IMR-90 (cell line): Measurements from ENCODE around the gene FAM20C. TPM values are rescaled to one million over a fixed set of nuclear protein-coding genes. Genes with fewer than 3 reads are reported as not detected.

ENCODE experiments used
- ATAC-seq: fragments of 200-7000 bp; cut with Tn5 transposase; 2 replicates; pipeline ENCODE4 v1.9.1; 2020; ENCODE audit warnings: low read depth, mild to moderate bottlenecking, moderate library complexity
- BruUV-seq: library from RNA; stranded (reverse); fragments of 400-500 nt; replicated peaks from 2 replicates; lab custom pipeline; 2021; lab: Mats Ljungman, UMichigan
- CTCF ChIA-PET: fragments of 300-600 bp; formaldehyde crosslinking; extraction: SDS; loops from one replicate; lab custom pipeline; 2021; ENCODE audit warnings: antibody characterized with exemption; lab: Yijun Ruan, JAX
- POLR2A ChIA-PET: fragments of 300-600 bp; sonication (Branson Sonifier 250); formaldehyde crosslinking; loops from one replicate; lab custom pipeline; 2022; ENCODE audit warnings: antibody characterized with exemption; ENCODE audit not compliant: unreplicated experiment; lab: Charles Lee
- DNase-seq: peaks from one replicate; pipeline ENCODE4 v3.0.0; 2013
- H2AFZ ChIP-seq: replicated peaks from 2 replicates; pipeline ENCODE3; 2013; ENCODE audit warnings: low read length, mild to moderate bottlenecking; ENCODE audit not compliant: poor library complexity
- H2AK5ac ChIP-seq: 2 replicates; pipeline ENCODE4 v1.6.1; 2013; ENCODE audit warnings: low read depth, low read length, inconsistent platforms
- H2AK9ac ChIP-seq: replicated peaks from 2 replicates; pipeline ENCODE3; 2013; ENCODE audit warnings: mild to moderate bottlenecking, low read depth, low read length, moderate library complexity; ENCODE audit not compliant: poor library complexity
- H2BK120ac ChIP-seq: 2 replicates; pipeline ENCODE4 v1.6.1; 2013; ENCODE audit warnings: low read depth, low read length, inconsistent platforms
- H2BK15ac ChIP-seq: 3 replicates; pipeline ENCODE4 v1.6.1; 2013; ENCODE audit warnings: low read depth, low read length, inconsistent platforms
- H2BK20ac ChIP-seq: 2 replicates; pipeline ENCODE4 v1.6.1; 2013; ENCODE audit warnings: low read depth, mild to moderate bottlenecking, inconsistent platforms, low read length, moderate library complexity
- H2BK5ac ChIP-seq: 2 replicates; pipeline ENCODE4 v1.6.1; 2013; ENCODE audit warnings: mild to moderate bottlenecking, low read depth, low read length, inconsistent platforms; ENCODE audit not compliant: poor library complexity, severe bottlenecking
- H3K14ac ChIP-seq: replicated peaks from 2 replicates; pipeline ENCODE4 v1.6.1; 2013; ENCODE audit warnings: low read depth, low read length, inconsistent platforms
- H3K18ac ChIP-seq: 2 replicates; pipeline ENCODE4 v1.6.1; 2013; ENCODE audit warnings: low read depth, low read length, control low read depth
- H3K23ac ChIP-seq: 2 replicates; pipeline ENCODE4 v1.6.1; 2013; ENCODE audit warnings: low read depth, low read length, inconsistent platforms
- H3K27ac ChIP-seq: 2 replicates; pipeline ENCODE4 v1.5.1; 2013; ENCODE audit warnings: mild to moderate bottlenecking, control low read depth, low read length; ENCODE audit not compliant: insufficient read depth
- H3K27me3 ChIP-seq: 2 replicates; pipeline ENCODE4 v1.6.1; 2013; ENCODE audit warnings: low read length; ENCODE audit not compliant: control insufficient read depth, insufficient read depth
- H3K36me3 ChIP-seq: 2 replicates; pipeline ENCODE4 v1.6.1; 2013; ENCODE audit warnings: low read length, mixed read lengths; ENCODE audit not compliant: control insufficient read depth, insufficient read depth
- H3K4ac ChIP-seq: 2 replicates; pipeline ENCODE4 v1.6.1; 2013; ENCODE audit warnings: low read depth, low read length, inconsistent platforms
- H3K4me1 ChIP-seq: 2 replicates; pipeline ENCODE4 v1.6.1; 2013; ENCODE audit warnings: low read length, mixed read lengths; ENCODE audit not compliant: control insufficient read depth, insufficient read depth
- H3K4me2 ChIP-seq: 2 replicates; pipeline ENCODE4 v1.6.1; 2013; ENCODE audit warnings: low read depth, mild to moderate bottlenecking, control low read depth, low read length, moderate library complexity
- H3K4me3 ChIP-seq: 2 replicates; pipeline ENCODE4 v1.5.1; 2013; ENCODE audit warnings: low read depth, mild to moderate bottlenecking, control low read depth, low read length, moderate library complexity; ENCODE audit not compliant: insufficient read depth
- H3K56ac ChIP-seq: 2 replicates; pipeline ENCODE4 v1.6.1; 2013; ENCODE audit warnings: low read length, inconsistent platforms; ENCODE audit not compliant: insufficient read depth; ENCODE audit errors: extremely low read depth
- H3K79me1 ChIP-seq, 2 experiments: 2 replicates each; pipeline ENCODE4 v1.6.1; 2013; ENCODE audit warnings: low read length in 2 of 2, inconsistent platforms in 1 of 2, low read depth in 1 of 2
- H3K9ac ChIP-seq: 2 replicates; pipeline ENCODE4 v1.6.1; 2013; ENCODE audit warnings: low read depth, low read length, control low read depth
- H3K9me1 ChIP-seq: 2 replicates; pipeline ENCODE4 v1.6.1; 2013; ENCODE audit warnings: low read length, inconsistent platforms; ENCODE audit not compliant: insufficient read depth
- H3K9me3 ChIP-seq: 2 replicates; pipeline ENCODE4 v1.6.1; 2013; ENCODE audit warnings: low read length; ENCODE audit not compliant: control insufficient read depth, insufficient read depth
- H4K20me1 ChIP-seq: 2 replicates; pipeline ENCODE4 v1.6.1; 2013; ENCODE audit warnings: low read length, inconsistent platforms; ENCODE audit not compliant: insufficient read depth
- H4K5ac ChIP-seq: 2 replicates; pipeline ENCODE4 v1.6.1; 2013; ENCODE audit warnings: mild to moderate bottlenecking, low read depth, low read length, control low read depth
- H4K8ac ChIP-seq, 2 experiments: 2 replicates each; pipeline ENCODE4 v1.6.1; 2013; ENCODE audit warnings: low read depth in 2 of 2, low read length in 2 of 2, control low read depth in 1 of 2, inconsistent platforms in 1 of 2
- H4K91ac ChIP-seq: 2 replicates; pipeline ENCODE4 v1.6.1; 2013; ENCODE audit warnings: low read depth, low read length, inconsistent platforms; ENCODE audit not compliant: insufficient read depth
- CEBPB ChIP-seq: IDR thresholded peaks from 2 replicates; pipeline ENCODE4 v1.6.1; 2012; ENCODE audit warnings: low read depth, low read length, improper control_type of control experiment
- FOS ChIP-seq: fragments of 150-350 bp; IDR thresholded peaks from 2 replicates; pipeline ENCODE4 v1.6.1; 2016; ENCODE audit warnings: low read depth, low read length
- MXI1 ChIP-seq: IDR thresholded peaks from 2 replicates; pipeline ENCODE4 v1.6.1; 2012; ENCODE audit warnings: low read depth, mild to moderate bottlenecking, low read length, moderate library complexity, borderline replicate concordance
- RAD21 ChIP-seq: IDR thresholded peaks from 2 replicates; pipeline ENCODE4 v1.6.1; 2012; ENCODE audit warnings: low read length, improper control_type of control experiment
- RFX5 ChIP-seq: IDR thresholded peaks from 2 replicates; pipeline ENCODE4 v1.8.0; 2012; ENCODE audit warnings: low read depth, mild to moderate bottlenecking, low read length, moderate library complexity
- WGBS, 2 experiments: methylation state at CpG; one replicate each; pipeline versions ENCODE4 v1.1.5 to v1.1.7; 2013; ENCODE audit warnings: missing lambda C conversion rate in 2 of 2; ENCODE audit not compliant: insufficient read length in 1 of 2; ENCODE audit errors: extremely low coverage in 2 of 2; 5-methylcytosine and 5-hydroxymethylcytosine counted together
- dilution Hi-C: fragments of 300-500 bp; cut with HindIII; formaldehyde crosslinking; loops from one replicate; pipeline ENCODE4 v1.14.3; 2018; ENCODE audit warnings: low sequenced_read_pairs; ENCODE audit not compliant: unreplicated experiment
- in situ Hi-C: fragments of 300-500 bp; cut with MboI; formaldehyde crosslinking; loops from 3 replicates; pipeline ENCODE4 v1.14.3; 2019; ENCODE audit warnings: low sequenced_read_pairs, inconsistent platforms, mixed read lengths
- intact Hi-C: fragments of 100-400 bp; cut with micrococcal nuclease; formaldehyde crosslinking; loops from 2 replicates; pipeline ENCODE4 v1.10.0; 2022
- polyA plus RNA-seq, 3 experiments: library from polyadenylated mRNA; depleted of rRNA; stranded (reverse); fragments of >200 nt; gene quantifications; 2 replicates each; pipeline ENCODE4 v1.2.3, GENCODE V29; 2012; ENCODE audit warnings: low replicate concordance in 1 of 3
- total RNA-seq: library from RNA; depleted of rRNA; stranded (reverse); fragments of >200 nt; gene quantifications from 2 replicates; pipeline ENCODE4 v1.2.3, GENCODE V29; 2012

Gene FAM20C
- total and polyA plus RNA-seq, 2 of the 4 experiments (the other 2 are of a cell fraction): 7.7 to 36.6 TPM

DNA sequence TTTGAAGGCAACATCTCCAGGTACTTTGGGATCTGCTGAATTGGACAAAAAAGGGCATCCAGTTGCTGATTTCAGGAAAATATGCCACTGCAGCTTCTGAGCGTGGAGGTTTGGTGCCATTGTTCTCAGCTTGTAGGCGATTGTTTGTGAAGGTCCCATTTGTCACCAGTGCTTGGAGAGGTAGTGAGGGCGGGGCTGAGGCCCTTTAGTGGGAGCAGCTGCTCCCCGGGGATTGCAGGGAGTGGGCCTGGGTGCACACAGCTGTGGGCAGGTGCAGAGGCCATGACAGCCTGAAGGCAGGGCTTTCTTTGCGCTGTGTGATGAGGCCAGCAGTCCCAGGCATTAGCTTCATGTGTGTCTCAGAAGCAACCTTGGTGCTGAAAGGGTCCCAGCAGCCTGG lies 3.9 kb downstream of the FAM20C start:
- Histone ChIP-seq H2BK15ac (no peak overlapping the region), H3K4me1 (peaks cover 17% of the 10 kb centered on the region), H4K20me1 (peaks cover 81% of the 10 kb centered on the region), H2BK20ac (no peak overlapping the region), H3K18ac (no peak overlapping the region), H3K9me1 (peaks cover 18% of the 10 kb centered on the region), H4K8ac (no peak overlapping the region), H4K5ac (no peak overlapping the region), H3K27me3 (no peaks in the 10 kb centered on the region), H2BK5ac (no peak overlapping the region), H3K23ac (no peak overlapping the region), H3K4me2 (no peak overlapping the region; the same call in 1 of the 2 replicates), H3K79me1 (peaks cover 36 to 81% of the 10 kb centered on the region in 2 experiments), H3K14ac (no peak overlapping the region), H2AK5ac (no peak overlapping the region), H3K36me3 (peaks cover 69% of the 10 kb centered on the region), H4K91ac (no peak overlapping the region), H3K56ac (no peak overlapping the region), H3K4me3 (no peak overlapping the region), H3K27ac (no peak overlapping the region), H3K4ac (no peak overlapping the region), H2AFZ (no peak overlapping the region), H3K9ac (no peak overlapping the region), H3K9me3 (no peaks in the 10 kb centered on the region), H2BK120ac (no peak overlapping the region), H2AK9ac (no peak overlapping the region)
- TF ChIP-seq RFX5 (no peak), MXI1 (no peak), FOS (no peak), CEBPB (no peak), RAD21 (no peak)
- in situ Hi-C loops (no loop called here), dilution Hi-C loops (no loop called here), intact Hi-C loops (no loop called here)
- CTCF ChIA-PET: interaction anchor here (1.4 kb wide), 1 partner anchor 132 kb away, joined by 3 read pairs; no protein-coding TSS in a partner anchor
- no TSS peak for BruUV-seq
- POLR2A ChIA-PET: no interaction called here
- no peak for DNase-seq
- 89% methylated on average over 4 of the region's 5 CpGs; no CpG with 5 or more reads in 1 of the 2 experiments for WGBS, 2 experiments
- no peak for ATAC-seq
